ENCODE results near the gene OR7A5. TPM values are rescaled to one million over a fixed set of nuclear protein-coding genes. Genes with fewer than 3 reads are reported as not detected.
"Not testable (repeated sequence)": the region's sequence is repeated elsewhere in the genome, so short reads cannot be mapped to it uniquely, and the experiment has no call there.

Gene OR7A5
- total RNA-seq, 1 donor from 2014 or later, result 0.67 TPM

DNA sequence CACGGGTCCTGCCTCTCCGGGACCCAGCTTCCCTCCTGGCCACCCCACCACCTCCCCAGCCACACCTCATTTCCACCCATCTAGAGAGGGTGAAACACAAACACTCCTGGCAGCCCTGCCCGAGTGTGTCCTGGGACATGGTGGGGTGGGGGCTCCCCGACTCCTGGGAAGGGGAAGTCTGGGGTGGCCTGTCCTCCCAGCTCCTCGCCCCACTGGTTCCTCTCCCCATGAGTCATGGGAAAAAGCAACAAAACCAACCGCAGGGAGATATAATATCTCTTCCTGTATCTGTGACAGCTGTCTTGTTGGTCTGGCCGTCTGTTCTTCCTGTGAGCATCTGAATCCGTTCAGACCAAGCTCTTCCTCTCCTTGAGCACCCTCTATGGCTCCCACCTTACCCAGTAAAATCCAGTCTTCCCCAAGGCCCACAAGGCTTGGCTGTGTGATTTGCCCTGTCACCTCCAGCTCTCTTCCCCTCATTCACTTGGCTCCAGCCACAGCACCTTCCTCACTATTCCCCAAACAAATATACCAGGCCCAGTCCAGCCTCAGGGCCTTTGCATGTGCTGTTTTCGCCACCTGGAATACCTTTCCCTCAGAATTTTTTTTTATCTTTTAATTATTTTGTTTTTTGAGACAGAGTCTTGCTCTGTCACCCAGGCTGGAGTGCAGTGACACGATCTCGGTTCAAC lies 49.7 kb downstream of the OR7A5 start:
- peak; percentile 91 for DNase-seq (ENCODE audit: low read depth)

DNA sequence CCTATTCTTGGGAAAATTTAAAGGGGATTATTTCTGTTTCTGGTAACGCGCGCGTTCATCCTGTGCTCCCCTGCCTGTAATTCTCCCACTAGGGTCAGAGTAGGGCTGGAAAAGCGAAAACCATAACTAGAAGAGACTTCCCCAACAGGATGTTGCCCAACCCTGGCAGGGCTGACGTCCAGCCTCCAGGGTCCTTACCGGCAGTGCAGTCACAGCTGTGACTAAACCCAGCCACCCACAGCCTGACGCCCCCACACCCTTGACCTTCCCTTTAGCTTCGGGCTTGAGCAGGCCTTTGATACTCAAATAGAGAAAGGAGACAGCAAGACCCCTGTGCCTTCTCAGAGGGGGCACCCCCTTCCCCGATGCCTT lies 50.3 kb downstream of the OR7A5 start:
- DNase-seq (ENCODE audit: low read depth), result peak; percentile 59

DNA sequence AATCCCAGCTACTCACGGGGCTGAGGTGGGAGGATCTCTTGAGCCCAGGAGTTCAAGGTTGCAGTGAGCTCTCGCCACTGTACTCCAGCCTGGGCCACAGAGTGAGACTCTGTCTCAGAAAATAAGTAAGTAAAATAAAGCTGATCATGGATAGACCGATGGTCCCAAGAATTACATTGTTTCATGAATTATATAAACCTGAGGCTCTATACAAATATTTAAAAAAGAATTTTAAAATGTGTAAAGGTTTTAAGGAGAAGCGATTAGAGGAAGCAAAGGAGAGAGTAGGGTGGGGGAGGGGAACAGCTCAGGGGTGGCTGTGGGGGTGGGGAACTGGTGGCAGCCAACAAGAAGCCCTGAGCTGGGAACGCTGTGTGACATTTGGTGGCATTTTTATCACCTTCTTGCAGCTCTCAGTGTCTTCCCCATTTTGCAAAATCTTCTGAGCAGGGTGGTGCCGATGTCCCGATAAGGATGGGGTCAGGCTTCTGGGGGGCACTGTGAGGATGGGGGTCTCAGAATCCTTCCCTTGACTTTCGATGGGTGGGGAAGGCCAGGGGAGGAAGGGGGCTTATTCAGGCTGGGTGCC lies 51.5 kb downstream of the OR7A5 start:
- not testable (repeated sequence) for DNase-seq (ENCODE audit: low read depth)

DNA sequence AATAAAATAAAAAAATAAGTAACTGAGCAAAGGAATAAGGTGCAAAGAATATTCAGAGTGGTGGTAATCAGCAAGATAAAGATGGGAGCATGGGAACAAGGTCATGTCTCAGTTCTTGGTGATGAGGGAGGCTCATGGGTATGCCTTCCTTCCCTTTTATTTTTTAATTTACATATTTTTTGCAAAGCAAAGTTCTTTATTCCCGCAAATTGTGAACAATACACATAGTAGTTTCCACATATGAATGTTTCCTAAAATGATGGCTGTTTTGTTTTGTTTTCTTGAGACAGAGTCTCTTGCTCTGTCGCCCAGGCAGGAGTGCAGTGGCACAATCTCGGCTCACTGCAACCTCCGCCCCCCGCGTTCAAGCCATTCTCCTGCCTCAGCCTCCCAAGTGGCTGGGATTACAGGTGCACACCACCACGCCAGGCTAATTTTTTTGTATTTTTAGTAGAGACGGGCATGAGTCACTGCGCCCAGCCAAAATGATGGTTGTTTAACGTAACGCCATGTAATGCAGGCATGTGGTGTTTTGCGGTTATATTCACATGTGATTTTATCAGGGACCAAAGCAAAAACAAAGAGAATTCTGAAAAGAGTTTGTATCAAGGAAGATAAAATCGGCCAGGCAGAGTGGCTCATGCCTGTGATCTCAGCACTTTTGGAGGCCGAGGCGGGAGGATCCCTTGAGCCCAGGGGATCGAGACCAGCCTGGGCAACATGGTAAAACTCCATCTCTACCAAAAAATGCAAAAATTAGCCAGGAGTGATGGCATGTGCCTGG lies 52.2 kb downstream of the OR7A5 start:
- DNase-seq (ENCODE audit: low read depth), result no peak

DNA sequence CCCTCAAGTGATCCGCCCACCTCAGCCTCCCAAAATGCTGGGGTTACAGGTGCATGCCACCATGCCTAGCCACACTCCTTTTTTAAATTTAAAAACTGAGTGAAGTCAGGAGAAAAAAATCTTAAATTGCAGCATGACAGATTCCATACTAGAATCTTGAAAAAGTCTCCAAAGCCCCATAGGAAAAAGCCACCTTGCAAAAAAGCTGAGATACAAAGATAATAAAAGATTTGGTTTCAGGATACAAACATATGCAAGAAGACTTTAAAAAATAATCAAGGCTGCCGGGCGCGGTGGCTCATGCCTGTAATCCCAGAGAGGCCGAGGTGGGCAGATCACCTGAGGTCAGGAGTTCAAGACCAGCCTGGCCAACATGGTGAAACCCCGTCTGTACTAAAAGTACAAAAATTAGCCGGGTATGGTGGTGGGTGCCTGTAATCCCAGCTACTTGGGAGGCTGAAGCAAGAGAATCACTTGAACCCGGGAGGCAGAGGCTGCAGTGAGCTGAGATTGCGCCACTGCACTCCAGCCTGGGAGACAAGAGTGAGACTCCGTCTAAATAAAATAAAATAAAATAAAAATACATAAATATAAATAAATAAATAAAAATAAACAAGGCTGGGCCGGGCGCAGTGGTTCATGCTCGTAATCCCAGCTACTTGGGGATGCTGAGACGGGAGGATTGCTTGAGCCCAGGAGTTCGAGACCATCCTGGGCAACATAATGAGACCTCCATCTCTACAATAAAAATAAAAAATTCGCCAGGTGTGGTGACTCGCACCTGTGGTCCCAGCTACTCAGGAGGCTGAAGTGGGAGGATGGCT lies 53.1 kb downstream of the OR7A5 start:
- not testable (repeated sequence) for DNase-seq (ENCODE audit: low read depth)

DNA sequence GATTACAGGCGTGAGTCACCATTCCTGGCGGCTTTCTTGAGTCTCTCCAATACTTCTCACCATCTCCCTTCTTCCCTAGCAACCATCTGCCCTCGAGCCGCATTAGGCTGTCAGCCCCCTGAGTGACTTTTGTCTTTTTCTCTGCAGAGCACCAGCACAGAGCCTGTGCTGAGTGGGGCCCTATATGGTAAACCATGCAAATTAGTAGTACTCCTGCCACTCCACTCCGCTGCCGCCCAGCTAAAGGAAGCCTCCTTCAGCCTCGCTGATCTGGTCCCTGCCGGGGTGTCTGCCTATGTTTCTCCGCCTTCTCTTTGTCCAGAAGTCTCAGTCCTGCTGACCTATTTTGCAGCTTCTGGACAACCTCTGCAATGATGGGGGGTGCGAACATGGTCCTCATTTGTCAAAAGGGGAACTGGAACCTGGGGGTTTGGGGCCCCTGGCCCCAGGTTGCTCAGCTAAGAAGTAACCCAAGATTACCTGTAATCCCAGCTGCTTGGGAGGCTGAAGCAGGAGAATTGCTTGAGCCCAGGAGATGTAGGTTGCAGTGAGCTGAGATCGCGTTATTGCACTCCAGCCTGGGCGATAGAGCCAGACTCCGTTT lies 54.3 kb downstream of the OR7A5 start:
- DNase-seq (ENCODE audit: low read depth), result not testable (repeated sequence)

DNA sequence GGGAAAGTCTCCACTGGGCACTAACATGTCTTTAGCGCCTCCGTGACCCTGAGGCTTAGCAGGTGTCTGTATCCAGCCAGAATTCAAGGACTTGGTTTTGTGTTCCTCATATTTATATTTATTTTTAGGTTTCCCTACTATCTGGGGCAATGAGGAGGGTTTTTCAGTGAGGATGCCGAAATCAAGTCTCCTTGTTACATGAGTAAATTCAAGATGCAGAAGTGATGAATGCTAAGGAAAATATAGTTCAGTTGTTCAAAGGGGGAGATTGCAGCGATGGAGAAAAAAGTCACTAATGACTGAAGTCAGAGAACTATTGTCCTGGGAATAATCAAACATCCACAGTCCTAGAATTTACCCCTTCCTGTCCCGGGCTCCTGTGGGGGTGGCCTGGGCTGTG lies 55.8 kb downstream of the OR7A5 start:
- no peak for DNase-seq (ENCODE audit: low read depth)

DNA sequence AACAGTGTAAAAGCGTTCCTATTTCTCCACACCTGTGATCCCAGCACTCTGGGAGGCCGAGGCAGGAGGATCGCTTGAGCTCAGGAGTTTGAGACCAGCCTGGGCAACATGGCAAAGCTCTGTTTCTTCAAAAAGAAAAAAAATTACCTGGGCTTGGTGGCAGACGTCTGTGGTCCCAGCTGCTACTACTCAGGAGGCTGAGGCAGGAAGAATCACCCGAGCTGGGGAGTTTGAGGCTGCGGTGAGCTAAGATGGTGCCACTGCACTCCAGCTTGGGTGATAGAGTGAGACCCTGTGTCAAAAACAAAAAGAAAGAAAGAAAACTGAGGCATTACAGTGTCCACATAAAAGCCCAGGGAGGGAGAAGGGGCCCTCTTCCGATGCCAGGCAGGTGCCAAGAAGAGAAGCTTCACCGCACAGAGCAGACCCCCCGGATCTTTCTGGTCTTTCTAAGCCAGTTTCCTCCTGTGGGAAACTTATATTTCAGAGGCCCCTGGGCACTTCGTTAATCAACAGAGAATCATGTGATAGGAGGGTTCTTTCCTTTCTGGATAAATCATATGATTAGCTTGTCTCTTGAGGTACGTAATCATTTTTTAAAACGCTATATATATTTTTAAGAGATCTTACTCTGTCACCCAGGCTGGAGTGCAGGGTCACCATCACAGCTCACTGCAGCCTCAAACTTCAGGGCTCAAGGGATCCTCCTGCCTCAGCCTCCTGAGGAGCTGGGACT lies 56.7 kb downstream of the OR7A5 start, which contains the start of gene ADGRE2:
ADGRE2 (minus strand) TSS at position 451 of the 736 bp plus-strand sequence. CDS start 1,804 bp downstream, outside the sequence.
- not testable (repeated sequence) for DNase-seq (ENCODE audit: low read depth)

DNA sequence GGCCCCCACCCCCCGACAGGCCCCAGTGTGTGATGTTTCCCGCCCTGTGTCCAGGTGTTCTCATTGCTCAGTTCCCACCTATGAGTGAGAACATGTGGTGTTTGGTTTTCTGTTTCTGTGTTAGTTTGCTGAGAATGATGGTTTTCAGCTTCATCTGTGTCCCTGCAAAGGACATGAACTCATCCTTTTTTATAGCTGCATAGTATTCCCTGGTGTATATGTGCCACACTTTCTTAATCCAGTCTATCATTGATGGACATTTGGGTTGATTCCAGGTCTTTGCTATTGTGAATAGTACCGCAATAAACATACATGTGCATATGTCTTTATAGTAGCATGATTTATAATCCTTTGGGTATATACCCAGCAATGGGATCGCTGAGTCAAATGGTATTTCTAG lies 57.3 kb downstream of the OR7A5 start:
- not testable (repeated sequence) for DNase-seq (ENCODE audit: low read depth)

Other genes with a start within 250 kb of the OR7A5 start
- not detected in 2 replicates for gene ADGRE3, start 160.3 kb downstream of the OR7A5 start, total RNA-seq
- 25.3 and 34.8 TPM in 2 replicates for gene ZNF333, start 145.1 kb downstream of the OR7A5 start, total RNA-seq
- gene ADGRE2, start 56.6 kb downstream of the OR7A5 start, total RNA-seq, result 0.47 and 1.1 TPM in 2 replicates
- 0.05 and 0.24 TPM in 2 replicates for gene OR7C1, start within 50 bp of the OR7A5 start, total RNA-seq
- not detected in 2 replicates for gene OR7A10, start 13.7 kb upstream of the OR7A5 start, total RNA-seq
- not detected in 2 replicates for gene OR7A17, start 50.9 kb upstream of the OR7A5 start, total RNA-seq
- gene OR7C2, start 106.3 kb upstream of the OR7A5 start, total RNA-seq, result not detected in 2 replicates
- not detected in 2 replicates for gene SLC1A6, start 144.7 kb upstream of the OR7A5 start, total RNA-seq
- gene CASP14, start 214.3 kb upstream of the OR7A5 start, total RNA-seq, result not detected in 2 replicates
- gene OR1I1, start 247.0 kb upstream of the OR7A5 start, total RNA-seq, result not detected in 2 replicates